Lung (tissue), 12 donors: Measurements from ENCODE around the gene ARGLU1. TPM values are rescaled to one million over a fixed set of nuclear protein-coding genes. Genes with fewer than 3 reads are reported as not detected.
A peak's percentile ranks its signal among the peaks of the same experiment; 100 is the strongest.

Experiments used
- ATAC-seq: fragments of 200-7000 bp; cut with Tn5 transposase; one replicate; pipeline ENCODE4 v1.9.1; 2020; ENCODE audit warnings: moderate number of reproducible peaks; ENCODE audit not compliant: insufficient read depth, low FRiP score
- DNase-seq, 3 donors: peaks; one replicate each; pipeline ENCODE4 v3.0.0-alpha.2; 2013 to 2017
- H3K27ac ChIP-seq, 2 donors: one replicate each; pipeline ENCODE4 v1.5.1; 2013; ENCODE audit warnings: mild to moderate bottlenecking in 2 of 2, moderate library complexity in 2 of 2, control low read depth in 1 of 2, inconsistent platforms in 1 of 2, low read depth in 1 of 2, low read length in 1 of 2
- H3K27me3 ChIP-seq, 3 donors: one replicate each; pipeline ENCODE4 v1.5.1; 2013; ENCODE audit warnings: low read length in 2 of 3; ENCODE audit not compliant: control insufficient read depth in 3 of 3, insufficient read depth in 3 of 3
- H3K36me3 ChIP-seq, 4 donors: one replicate each; pipeline ENCODE4 v1.5.1; 2013; ENCODE audit warnings: low read length in 4 of 4, mild to moderate bottlenecking in 1 of 4, moderate library complexity in 1 of 4; ENCODE audit not compliant: control insufficient read depth in 4 of 4, insufficient read depth in 4 of 4
- H3K4me1 ChIP-seq, 5 donors: one replicate each; pipeline ENCODE4 v1.5.1; 2013; ENCODE audit warnings: low read length in 5 of 5, mild to moderate bottlenecking in 2 of 5, moderate library complexity in 1 of 5; ENCODE audit not compliant: control insufficient read depth in 5 of 5, insufficient read depth in 5 of 5
- H3K4me3 ChIP-seq: one replicate; pipeline ENCODE4 v1.5.1; 2013; ENCODE audit warnings: mild to moderate bottlenecking, control low read depth, moderate library complexity
- H3K9ac ChIP-seq, 2 donors: one replicate each; pipeline ENCODE4 v1.5.1; 2013; ENCODE audit warnings: low read length in 2 of 2, control low read depth in 1 of 2; ENCODE audit not compliant: insufficient read depth in 1 of 2
- H3K9me3 ChIP-seq, 4 donors: one replicate each; pipeline ENCODE4 v1.5.1; 2013; ENCODE audit warnings: low read length in 3 of 4, mild to moderate bottlenecking in 1 of 4, moderate library complexity in 1 of 4; ENCODE audit not compliant: control insufficient read depth in 4 of 4, insufficient read depth in 3 of 4
- CTCF ChIP-seq: IDR thresholded peaks from 2 replicates; pipeline ENCODE4 v1.5.1; 2012; ENCODE audit warnings: mild to moderate bottlenecking; ENCODE audit errors: control extremely low read depth, extremely low read depth
- WGBS, 2 donors: extraction: QIAGEN DNeasy Blood & Tissue Kit; methylation state at CpG; one replicate each; pipeline ENCODE4 v1.1.7; 2013; 5-methylcytosine and 5-hydroxymethylcytosine counted together
- polyA plus RNA-seq, 2 donors: library from polyadenylated mRNA; stranded (reverse); fragments of 200-250 nt; gene quantifications; one replicate each; pipeline ENCODE4 v1.2.1, GENCODE V29; 2013
- total RNA-seq, 2 donors: library from RNA; depleted of rRNA in 1 of 2; stranded (reverse); fragments of >200 nt in 1 of 2; gene quantifications; one replicate each; pipeline ENCODE4 v1.2.1, GENCODE V29; 2014 to 2021
- donor health status: control.
- donor health status: control.
- donor health status: Bipolar disorder and iron deficiency.
- donor health status: healthy.
- donor health status: DM: yes; HTN: yes; CAD: no.

Gene ARGLU1
- total and polyA plus RNA-seq, 4 donors: 58.8 to 256 (median 91.5) TPM

- Histone ChIP-seq H3K9ac (no peak overlapping the region), H3K27ac (no peak overlapping the region), H3K27me3 (no peaks in the 10 kb centered on the region), H3K4me1 (peaks cover 0 to 24% (median 11%) of the 10 kb centered on the region in 5 donors), H3K4me3 (no peak overlapping the region), H3K9me3 (no peaks in the 10 kb centered on the region), H3K36me3 (no peaks in the 10 kb centered on the region)
- ATAC-seq (no peak), DNase-seq (peak in 1 of 3 donors; percentile 56)
- TF ChIP-seq CTCF: no peak
- 84 to 90% methylated on average over 4 of the region's 4 CpGs for WGBS, 2 donors
Observed at GRCh38 chr13:106517109-106517847, 50.7 kb downstream of the ARGLU1 start.

- TF ChIP-seq CTCF: no peak
- Histone ChIP-seq H3K36me3 (peaks cover 0 to 3% (median 1%) of the 10 kb centered on the region in 4 donors), H3K9me3 (no peaks in the 10 kb centered on the region), H3K27ac (peak overlapping the region in 1 of 2 donors; percentile 59), H3K4me1 (peaks cover 0 to 23% (median 11%) of the 10 kb centered on the region in 5 donors), H3K9ac (no peak overlapping the region), H3K4me3 (no peak overlapping the region), H3K27me3 (no peaks in the 10 kb centered on the region)
- 68 to 80% methylated on average over 5 of the region's 5 CpGs for WGBS, 2 donors
- ATAC-seq (no peak), DNase-seq (no peak)
Observed at GRCh38 chr13:106515635-106516254, 52.2 kb downstream of the ARGLU1 start.

- H3K9ac ChIP-seq: no peak overlapping the region
- peaks cover 0 to 17% (median 11%) of the 10 kb centered on the region in 5 donors for H3K4me1 ChIP-seq
- no peak overlapping the region for H3K4me3 ChIP-seq
- H3K27ac ChIP-seq: no peak overlapping the region
- TF ChIP-seq CTCF: no peak
- ATAC-seq (no peak), DNase-seq (no peak)
- WGBS, 2 donors: 72 to 87% methylated on average over 15 of the region's 15 CpGs
- H3K36me3 ChIP-seq: peaks cover 0 to 10% (median 4%) of the 10 kb centered on the region in 4 donors
- H3K9me3 ChIP-seq: no peaks in the 10 kb centered on the region
- H3K27me3 ChIP-seq: no peaks in the 10 kb centered on the region
Observed at GRCh38 chr13:106514928-106515634, 52.9 kb downstream of the ARGLU1 start.
